Progenitor cell of endocrine pancreas (in vitro differentiated cells): ENCODE data around the gene PCDHGA7. TPM values are rescaled to one million over a fixed set of nuclear protein-coding genes. Genes with fewer than 3 reads are reported as not detected.
"Not testable (repeated sequence)": the region's sequence is repeated elsewhere in the genome, so short reads cannot be mapped to it uniquely, and the experiment has no call there.

Source experiments
- DNase-seq: peaks from one replicate; pipeline ENCODE4 v3.0.0; 2021; ENCODE audit warnings: low spot score; ENCODE audit not compliant: unreplicated experiment
- H3K27ac Mint-ChIP-seq: 2 replicates; pipeline ENCODE4 v1.8.0; 2021; ENCODE audit warnings: mild to moderate bottlenecking, moderate library complexity, mixed read lengths
- H3K27me3 Mint-ChIP-seq: 2 replicates; pipeline ENCODE4 v1.8.0; 2021; ENCODE audit warnings: mixed read lengths
- H3K36me3 Mint-ChIP-seq: 2 replicates; pipeline ENCODE4 v1.8.0; 2022; ENCODE audit warnings: mixed read lengths; ENCODE audit not compliant: insufficient read depth
- H3K4me1 Mint-ChIP-seq: 2 replicates; pipeline ENCODE4 v1.8.0; 2021; ENCODE audit warnings: low read depth, mixed read lengths
- H3K4me3 Mint-ChIP-seq: 2 replicates; pipeline ENCODE4 v1.8.0; 2021; ENCODE audit warnings: low read depth, mild to moderate bottlenecking, moderate library complexity, mixed read lengths
- H3K9me3 Mint-ChIP-seq: 2 replicates; pipeline ENCODE4 v1.8.0; 2021; ENCODE audit warnings: low read depth, mixed read lengths
- CTCF ChIP-seq: fragments of 200-600 bp; sonication (generic); IDR thresholded peaks from one replicate; pipeline ENCODE4 v1.5.0; 2021; ENCODE audit warnings: antibody characterized with exemption, mild to moderate bottlenecking; ENCODE audit not compliant: unreplicated experiment
- long read RNA-seq: library from polyadenylated mRNA; unstranded; transcript quantifications from one replicate; pipeline ENCODE4 v2.0.0, GENCODE V29; 2020
- total RNA-seq: library from RNA; stranded (reverse); gene quantifications from 2 replicates; pipeline ENCODE4 v1.2.1, GENCODE V29; 2021

PCDHGA7 gene
- 0.41 and 0.49 TPM in 2 replicates for total RNA-seq
- long read RNA-seq = 0 reads

GRCh38 chr5:141382469-141383294, at the start of gene PCDHGA7:
PCDHGA7 (plus strand) TSS chr5:141382742; CDS start chr5:141382900, 158 bp downstream.
- Mint-ChIP-seq H3K4me1 (no peaks in the 10 kb centered on the region), H3K4me3 (no peak within 1 kb of the TSS), H3K27ac (no peak within 1 kb of the TSS), H3K27me3 (no peaks in the 10 kb centered on the region), H3K9me3 (peaks cover 48% of the 10 kb centered on the region), H3K36me3 (peaks cover 11% of the 10 kb centered on the region)
- no peak for DNase-seq
- no peak for TF ChIP-seq CTCF

GRCh38 chr5:141338538-141339306, 43.8 kb upstream of the PCDHGA7 start, which contains the start of gene PCDHGA2:
PCDHGA2 (plus strand) TSS chr5:141338760.
- H3K27ac Mint-ChIP-seq = no peak within 1 kb of the TSS
- H3K4me3 Mint-ChIP-seq = no peak within 1 kb of the TSS
- H3K4me1 Mint-ChIP-seq = no peaks in the 10 kb centered on the region
- no peaks in the 10 kb centered on the region for H3K27me3 Mint-ChIP-seq
- peaks cover 62% of the 10 kb centered on the region for H3K9me3 Mint-ChIP-seq
- no peak for TF ChIP-seq CTCF
- DNase-seq = no peak
- peaks cover 17% of the 10 kb centered on the region for H3K36me3 Mint-ChIP-seq

- peaks cover 14% of the 10 kb centered on the region for H3K36me3 Mint-ChIP-seq
- DNase-seq, H3K4me1 Mint-ChIP-seq, H3K4me3 Mint-ChIP-seq, H3K27ac Mint-ChIP-seq, H3K27me3 Mint-ChIP-seq: not testable (repeated sequence)
- H3K9me3 Mint-ChIP-seq = peaks cover 50% of the 10 kb centered on the region
These were observed 41.7 kb upstream of the PCDHGA7 start for GRCh38 chr5:141340781-141341354.

- H3K27me3 Mint-ChIP-seq = no peaks in the 10 kb centered on the region
- H3K4me1 Mint-ChIP-seq = no peaks in the 10 kb centered on the region
- H3K4me3 Mint-ChIP-seq = no peak overlapping the region
- no peak overlapping the region for H3K27ac Mint-ChIP-seq
- H3K9me3 Mint-ChIP-seq = peaks cover 43% of the 10 kb centered on the region
- no peak for TF ChIP-seq CTCF
- peaks cover 12% of the 10 kb centered on the region for H3K36me3 Mint-ChIP-seq
- no peak for DNase-seq
These were observed 39.8 kb upstream of the PCDHGA7 start for GRCh38 chr5:141342773-141343172.

GRCh38 chr5:141343242-141343952, 39.1 kb upstream of the PCDHGA7 start, which contains the start of gene PCDHGA3:
PCDHGA3 (plus strand) TSS chr5:141343829; CDS start chr5:141344034, 205 bp downstream.
- Mint-ChIP-seq H3K27me3 (no peaks in the 10 kb centered on the region), H3K27ac (no peak within 1 kb of the TSS), H3K9me3 (peaks cover 37% of the 10 kb centered on the region), H3K4me1 (no peaks in the 10 kb centered on the region), H3K36me3 (peaks cover 11% of the 10 kb centered on the region), H3K4me3 (peak within 1 kb of the TSS; percentile 49)
- DNase-seq = no peak
- TF ChIP-seq CTCF = no peak
